ENCODE measurements around the gene SH2D3A.

DNA sequence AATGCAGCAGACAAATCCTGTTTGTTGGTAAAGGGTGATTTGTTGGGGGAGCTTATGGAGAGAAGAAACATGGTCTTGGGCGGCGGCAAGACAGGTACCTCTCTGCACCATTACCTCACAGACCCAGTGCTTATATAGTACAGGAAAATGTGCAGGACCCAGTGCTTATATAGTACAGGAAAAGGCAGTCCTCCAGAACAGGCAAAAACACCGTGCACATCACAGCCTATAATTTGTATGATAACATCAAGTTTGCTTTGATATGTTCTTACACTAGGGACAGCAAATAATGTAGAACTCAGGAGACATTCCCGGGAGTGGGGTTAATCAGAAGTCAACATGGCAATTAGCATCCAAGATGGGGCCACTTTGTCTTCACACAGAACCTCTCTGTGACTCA lies 26.2 kb upstream of the SH2D3A start:
- TF ChIP-seq, protein P1, sequence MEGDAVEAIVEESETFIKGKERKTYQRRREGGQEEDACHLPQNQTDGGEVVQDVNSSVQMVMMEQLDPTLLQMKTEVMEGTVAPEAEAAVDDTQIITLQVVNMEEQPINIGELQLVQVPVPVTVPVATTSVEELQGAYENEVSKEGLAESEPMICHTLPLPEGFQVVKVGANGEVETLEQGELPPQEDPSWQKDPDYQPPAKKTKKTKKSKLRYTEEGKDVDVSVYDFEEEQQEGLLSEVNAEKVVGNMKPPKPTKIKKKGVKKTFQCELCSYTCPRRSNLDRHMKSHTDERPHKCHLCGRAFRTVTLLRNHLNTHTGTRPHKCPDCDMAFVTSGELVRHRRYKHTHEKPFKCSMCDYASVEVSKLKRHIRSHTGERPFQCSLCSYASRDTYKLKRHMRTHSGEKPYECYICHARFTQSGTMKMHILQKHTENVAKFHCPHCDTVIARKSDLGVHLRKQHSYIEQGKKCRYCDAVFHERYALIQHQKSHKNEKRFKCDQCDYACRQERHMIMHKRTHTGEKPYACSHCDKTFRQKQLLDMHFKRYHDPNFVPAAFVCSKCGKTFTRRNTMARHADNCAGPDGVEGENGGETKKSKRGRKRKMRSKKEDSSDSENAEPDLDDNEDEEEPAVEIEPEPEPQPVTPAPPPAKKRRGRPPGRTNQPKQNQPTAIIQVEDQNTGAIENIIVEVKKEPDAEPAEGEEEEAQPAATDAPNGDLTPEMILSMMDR (IDR thresholded peaks at IDR 0.05; ENCODE audit: poor library complexity): no peak
- TF ChIP-seq EZH2 (IDR thresholded peaks at IDR 0.05; ENCODE audit: borderline replicate concordance): no peak

Data from hepatocyte (in vitro differentiated cells).